ENCODE results near the gene STK4.

DNA sequence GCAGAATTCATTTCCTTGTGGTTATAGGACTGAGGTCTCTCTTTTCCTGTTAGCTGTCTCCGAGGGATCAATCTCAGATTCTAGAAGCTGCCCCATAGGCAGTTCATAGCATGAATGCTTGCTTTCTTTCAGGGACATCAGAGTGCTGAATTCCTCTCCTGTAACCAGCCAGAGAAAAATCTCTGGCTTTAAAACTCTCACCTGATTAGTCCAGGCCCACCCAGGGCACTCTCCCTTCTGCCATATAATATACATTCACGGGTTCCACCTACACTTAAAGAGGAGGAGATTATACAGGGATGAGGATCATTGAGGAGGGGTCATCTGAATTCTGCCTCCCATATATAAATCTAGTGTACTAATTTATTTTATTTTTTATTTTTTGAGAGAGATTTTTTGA is 136.8 kb downstream of the STK4 start:
- TF ChIP-seq TAF1 (IDR thresholded peaks at IDR 0.05; ENCODE audit: low read depth, low read length) = no peak
- TF ChIP-seq POLR2A (IDR thresholded peaks at IDR 0.05; ENCODE audit: control extremely low read depth in 1 of 2, low read depth in 2 of 2, low read length in 2 of 2) = no peak

All from H1 (cell line).